ENCODE results near the gene MRPL14.

The MRPL14 gene

DNA sequence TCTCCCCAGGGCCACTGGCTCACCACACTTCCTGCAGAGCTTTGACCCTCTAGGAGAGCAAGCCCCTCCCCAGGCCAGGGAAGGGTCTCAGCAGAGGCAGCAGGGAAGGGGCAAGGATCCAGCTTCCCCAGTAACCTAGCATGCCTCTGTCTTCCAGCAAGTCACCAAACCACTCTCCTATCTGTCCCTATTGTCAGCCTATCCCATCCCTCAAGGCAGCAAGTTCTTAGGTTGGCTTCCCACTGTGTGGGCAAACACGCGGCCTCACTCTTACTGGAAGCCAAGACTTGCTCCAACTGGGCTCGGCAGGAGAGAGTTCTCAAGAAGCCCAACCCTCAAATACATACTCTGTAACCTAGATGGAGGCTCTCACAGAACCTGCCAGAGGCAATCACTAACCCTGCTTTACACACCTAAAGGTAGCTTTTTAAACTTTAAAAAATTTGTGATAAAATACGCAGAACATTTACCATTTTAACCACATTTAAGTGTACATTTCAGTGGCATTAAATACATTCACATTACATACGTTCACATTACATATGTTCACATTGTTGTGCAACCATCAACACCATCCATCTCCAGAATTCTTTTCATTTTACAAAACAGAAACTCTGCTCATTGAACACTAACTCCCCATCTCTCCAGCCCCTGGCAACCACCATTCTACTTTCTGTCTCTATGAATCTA lies 58.5 kb downstream of the MRPL14 start:
- peak; percentile 77 for DNase-seq (ENCODE audit: low read depth)
- H3K4me3 ChIP-seq (ENCODE audit: low read depth, low read length) = no peak overlapping the region
- TF ChIP-seq, protein P1, sequence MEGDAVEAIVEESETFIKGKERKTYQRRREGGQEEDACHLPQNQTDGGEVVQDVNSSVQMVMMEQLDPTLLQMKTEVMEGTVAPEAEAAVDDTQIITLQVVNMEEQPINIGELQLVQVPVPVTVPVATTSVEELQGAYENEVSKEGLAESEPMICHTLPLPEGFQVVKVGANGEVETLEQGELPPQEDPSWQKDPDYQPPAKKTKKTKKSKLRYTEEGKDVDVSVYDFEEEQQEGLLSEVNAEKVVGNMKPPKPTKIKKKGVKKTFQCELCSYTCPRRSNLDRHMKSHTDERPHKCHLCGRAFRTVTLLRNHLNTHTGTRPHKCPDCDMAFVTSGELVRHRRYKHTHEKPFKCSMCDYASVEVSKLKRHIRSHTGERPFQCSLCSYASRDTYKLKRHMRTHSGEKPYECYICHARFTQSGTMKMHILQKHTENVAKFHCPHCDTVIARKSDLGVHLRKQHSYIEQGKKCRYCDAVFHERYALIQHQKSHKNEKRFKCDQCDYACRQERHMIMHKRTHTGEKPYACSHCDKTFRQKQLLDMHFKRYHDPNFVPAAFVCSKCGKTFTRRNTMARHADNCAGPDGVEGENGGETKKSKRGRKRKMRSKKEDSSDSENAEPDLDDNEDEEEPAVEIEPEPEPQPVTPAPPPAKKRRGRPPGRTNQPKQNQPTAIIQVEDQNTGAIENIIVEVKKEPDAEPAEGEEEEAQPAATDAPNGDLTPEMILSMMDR (conservative IDR thresholded peaks at IDR 0.05; ENCODE audit: low read depth, low read length) = no peak

DNA sequence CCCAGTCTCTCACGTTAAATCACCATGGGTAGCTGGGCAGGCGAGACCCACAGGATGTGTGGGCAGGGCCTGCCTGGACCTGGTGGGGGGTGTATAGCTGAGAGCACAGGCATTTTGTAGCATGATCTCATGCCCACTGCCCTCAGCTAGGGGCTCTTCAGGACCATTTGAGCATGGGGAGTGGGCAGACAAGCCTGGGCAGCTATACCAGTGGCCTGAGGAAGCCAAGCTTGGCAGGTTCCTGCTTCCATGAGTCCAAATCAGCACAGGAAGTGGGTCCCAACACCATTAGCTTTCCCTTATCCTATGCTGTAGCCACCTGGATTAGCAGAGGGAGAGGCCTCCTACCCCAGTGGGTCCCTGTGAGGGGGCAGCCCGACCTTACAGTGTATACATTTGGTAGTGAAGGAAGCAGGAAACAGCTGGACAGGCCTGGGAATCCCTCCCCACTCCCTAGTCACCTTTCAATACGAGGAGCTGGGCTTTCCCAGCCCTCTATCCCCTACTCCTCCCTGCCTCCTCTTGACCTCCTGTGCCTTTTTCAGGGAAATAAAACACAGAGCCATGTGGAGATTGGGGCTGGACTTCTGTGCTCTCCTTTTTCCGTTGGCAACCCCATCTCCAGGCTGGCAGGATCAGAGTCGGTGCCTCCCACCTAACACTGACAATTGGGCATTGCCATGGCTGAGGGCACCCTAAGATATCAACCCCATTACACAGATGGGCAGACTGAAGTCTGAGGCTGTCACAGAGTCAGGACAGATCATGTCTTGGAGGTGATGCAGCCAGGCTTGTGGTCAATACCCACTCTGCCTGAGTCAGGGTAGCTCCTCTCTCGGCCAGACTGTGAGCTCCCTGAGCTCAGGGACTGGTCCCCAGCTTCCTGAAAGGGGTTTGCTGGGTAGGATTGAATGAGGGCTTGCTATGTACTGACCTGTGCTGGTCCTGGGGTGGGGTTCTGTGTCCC lies 59.8 kb downstream of the MRPL14 start:
- H3K4me3 ChIP-seq (ENCODE audit: low read depth, low read length) = no peak overlapping the region
- TF ChIP-seq, protein P1 (conservative IDR thresholded peaks at IDR 0.05; ENCODE audit: low read depth, low read length) = no peak
- DNase-seq (ENCODE audit: low read depth) = no peak

DNA sequence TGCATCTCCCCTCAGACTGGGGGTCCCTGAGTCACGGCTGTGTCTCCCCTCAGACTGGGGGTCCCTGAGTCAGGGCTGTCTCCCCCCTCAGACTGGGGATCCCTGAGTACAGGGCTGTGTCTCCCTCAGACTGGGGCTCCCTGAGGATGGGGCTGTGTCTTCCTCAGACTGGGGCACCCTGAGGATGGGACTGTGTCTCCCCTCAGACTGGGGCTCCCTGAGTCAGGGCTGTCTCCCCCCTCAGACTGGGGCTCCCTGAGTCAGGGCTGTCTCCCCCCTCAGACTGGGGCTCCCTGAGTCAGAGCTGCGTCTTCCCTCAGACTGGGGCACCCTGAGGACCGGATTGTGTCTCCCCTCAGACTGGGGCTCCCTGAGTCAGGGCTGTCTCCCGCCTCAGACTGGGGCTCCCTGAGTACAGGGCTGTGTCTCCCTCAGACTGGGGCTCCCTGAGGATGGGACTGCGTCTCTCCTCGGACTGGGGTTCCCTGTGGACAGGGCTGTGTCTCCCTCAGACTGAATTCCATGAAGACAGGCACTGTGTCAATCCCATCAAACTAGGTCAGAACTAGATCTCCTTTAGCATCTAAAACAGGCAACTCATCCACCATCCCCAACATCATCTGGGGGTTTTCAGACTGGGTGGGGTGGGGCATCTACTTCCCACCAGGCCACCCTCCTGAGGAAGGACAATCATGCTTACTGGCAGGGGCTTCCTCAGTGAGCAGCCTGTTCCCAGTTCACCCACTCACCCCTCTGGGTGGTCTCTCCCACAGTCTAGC lies 60.7 kb downstream of the MRPL14 start:
- H3K4me3 ChIP-seq (ENCODE audit: low read depth, low read length) = no peak overlapping the region
- TF ChIP-seq, protein P1 (conservative IDR thresholded peaks at IDR 0.05; ENCODE audit: low read depth, low read length) = no peak
- DNase-seq (ENCODE audit: low read depth) = no peak

DNA sequence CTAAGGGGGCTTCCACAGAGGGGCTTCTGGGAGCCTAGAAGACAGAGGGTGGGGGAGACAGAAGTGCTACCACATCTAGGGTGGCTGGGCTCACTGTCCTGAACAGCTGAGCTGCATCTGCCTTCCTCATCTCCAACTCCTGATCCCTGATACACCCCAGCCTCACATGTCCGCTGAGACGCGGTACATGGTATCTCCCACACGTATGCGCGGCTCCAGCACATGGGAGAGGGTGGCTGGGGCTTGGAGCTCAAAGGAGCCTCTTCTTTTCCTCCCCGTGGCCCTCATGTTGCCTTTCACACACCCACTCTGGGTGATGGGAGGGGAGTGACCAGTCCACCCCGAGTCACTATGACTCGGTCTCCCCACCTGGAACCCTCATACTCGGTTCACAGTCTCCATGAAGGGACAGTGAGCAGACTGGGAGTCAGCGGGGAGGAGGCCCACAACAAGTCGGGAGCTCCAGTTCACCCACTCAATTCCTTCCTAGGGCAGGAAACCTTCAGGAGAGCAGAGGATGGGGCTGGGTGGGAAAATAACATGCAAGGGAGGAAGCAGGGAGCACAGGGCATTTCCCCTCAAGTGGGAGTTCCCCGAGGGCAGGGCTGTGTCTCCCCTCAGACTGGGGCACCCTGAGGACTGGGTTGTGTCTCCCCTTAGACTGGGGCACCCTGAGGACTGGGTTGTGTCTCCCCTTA lies 61.7 kb downstream of the MRPL14 start:
- no peak for DNase-seq (ENCODE audit: low read depth)
- H3K4me3 ChIP-seq (ENCODE audit: low read depth, low read length) = no peak overlapping the region
- TF ChIP-seq, protein P1 (conservative IDR thresholded peaks at IDR 0.05; ENCODE audit: low read depth, low read length) = no peak

DNA sequence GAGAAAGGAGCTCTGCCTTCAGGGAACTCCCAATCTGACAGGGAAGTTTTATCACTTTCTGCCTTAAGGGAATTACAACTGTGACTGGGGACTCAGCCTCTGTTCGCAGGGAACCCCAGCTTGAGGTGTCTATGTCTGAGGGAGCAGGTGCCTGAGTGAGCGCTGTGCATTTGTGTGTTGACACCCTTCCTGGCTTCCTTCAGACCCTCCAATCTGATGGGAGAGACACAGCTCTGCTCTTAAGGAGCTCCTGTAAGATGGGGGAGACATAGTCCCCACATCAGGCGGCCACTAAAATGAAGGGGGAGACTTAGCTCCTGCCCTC lies 62.3 kb downstream of the MRPL14 start:
- no peak overlapping the region for H3K4me3 ChIP-seq (ENCODE audit: low read depth, low read length)
- TF ChIP-seq, protein P1 (conservative IDR thresholded peaks at IDR 0.05; ENCODE audit: low read depth, low read length) = no peak
- DNase-seq (ENCODE audit: low read depth) = no peak

All from choroid plexus epithelial cell (primary cell).